Measurements from ENCODE around the gene TSHZ2.

Gene TSHZ2

GRCh38 chr20:53263554-53264438 lies 291.6 kb downstream of the TSHZ2 start:
- TF ChIP-seq CTCF (IDR thresholded peaks at IDR 0.05) = no peak

GRCh38 chr20:53264604-53265003 lies 292.4 kb downstream of the TSHZ2 start:
- no peak for TF ChIP-seq CTCF (IDR thresholded peaks at IDR 0.05)

GRCh38 chr20:53265304-53265875 lies 293.2 kb downstream of the TSHZ2 start:
- TF ChIP-seq CTCF (IDR thresholded peaks at IDR 0.05) = no peak

GRCh38 chr20:53269380-53269779 lies 297.2 kb downstream of the TSHZ2 start:
- TF ChIP-seq CTCF (IDR thresholded peaks at IDR 0.05) = no peak

GRCh38 chr20:53270792-53271375 lies 298.7 kb downstream of the TSHZ2 start:
- no peak for TF ChIP-seq CTCF (IDR thresholded peaks at IDR 0.05)

GRCh38 chr20:53274365-53274764 lies 302.2 kb downstream of the TSHZ2 start:
- no peak for TF ChIP-seq CTCF (IDR thresholded peaks at IDR 0.05)

GRCh38 chr20:53274807-53275206 lies 302.6 kb downstream of the TSHZ2 start:
- no peak for TF ChIP-seq CTCF (IDR thresholded peaks at IDR 0.05)
